Upper lobe of left lung (tissue), 4 donors: ENCODE measurements around the gene TMCC3.

Source experiments
- CTCF ChIP-seq, 6 experiments: fragments of 450-650 bp in 4 of 6; fragments of 200-600 bp in 2 of 6; sonication (generic) in 2 of 6; IDR thresholded peaks; one replicate each; pipeline ENCODE4 v1.5.1; 2016 to 2019; ENCODE audit warnings: antibody characterized with exemption in 6 of 6
- EP300 ChIP-seq, 4 donors: sonication (generic); formaldehyde crosslinking; IDR thresholded peaks; one replicate each; pipeline ENCODE4 v1.5.1; 2017; ENCODE audit warnings: antibody characterized with exemption in 4 of 4, control low read depth in 2 of 4
- POLR2A ChIP-seq, 4 donors: fragments of 450-650 bp; IDR thresholded peaks; one replicate each; pipeline ENCODE4 v1.5.1; 2016 to 2017; ENCODE audit warnings: antibody characterized with exemption in 4 of 4, mild to moderate bottlenecking in 2 of 4
- POLR2AphosphoS5 ChIP-seq, 2 donors: sonication (generic); formaldehyde crosslinking; IDR thresholded peaks; one replicate each; pipeline ENCODE4 v1.5.1; 2017; ENCODE audit warnings: antibody characterized with exemption in 2 of 2

- TF ChIP-seq POLR2AphosphoS5 (IDR thresholded peaks at IDR 0.05) (no peak), CTCF (IDR thresholded peaks at IDR 0.05) (no peak), POLR2A (IDR thresholded peaks at IDR 0.05) (no peak), EP300 (IDR thresholded peaks at IDR 0.05) (no peak)
Observed at GRCh38 chr12:94623161-94623920, 27.0 kb downstream of the TMCC3 start.
